Measurements from ENCODE around the gene MAPK7.

MAPK7 gene

DNA sequence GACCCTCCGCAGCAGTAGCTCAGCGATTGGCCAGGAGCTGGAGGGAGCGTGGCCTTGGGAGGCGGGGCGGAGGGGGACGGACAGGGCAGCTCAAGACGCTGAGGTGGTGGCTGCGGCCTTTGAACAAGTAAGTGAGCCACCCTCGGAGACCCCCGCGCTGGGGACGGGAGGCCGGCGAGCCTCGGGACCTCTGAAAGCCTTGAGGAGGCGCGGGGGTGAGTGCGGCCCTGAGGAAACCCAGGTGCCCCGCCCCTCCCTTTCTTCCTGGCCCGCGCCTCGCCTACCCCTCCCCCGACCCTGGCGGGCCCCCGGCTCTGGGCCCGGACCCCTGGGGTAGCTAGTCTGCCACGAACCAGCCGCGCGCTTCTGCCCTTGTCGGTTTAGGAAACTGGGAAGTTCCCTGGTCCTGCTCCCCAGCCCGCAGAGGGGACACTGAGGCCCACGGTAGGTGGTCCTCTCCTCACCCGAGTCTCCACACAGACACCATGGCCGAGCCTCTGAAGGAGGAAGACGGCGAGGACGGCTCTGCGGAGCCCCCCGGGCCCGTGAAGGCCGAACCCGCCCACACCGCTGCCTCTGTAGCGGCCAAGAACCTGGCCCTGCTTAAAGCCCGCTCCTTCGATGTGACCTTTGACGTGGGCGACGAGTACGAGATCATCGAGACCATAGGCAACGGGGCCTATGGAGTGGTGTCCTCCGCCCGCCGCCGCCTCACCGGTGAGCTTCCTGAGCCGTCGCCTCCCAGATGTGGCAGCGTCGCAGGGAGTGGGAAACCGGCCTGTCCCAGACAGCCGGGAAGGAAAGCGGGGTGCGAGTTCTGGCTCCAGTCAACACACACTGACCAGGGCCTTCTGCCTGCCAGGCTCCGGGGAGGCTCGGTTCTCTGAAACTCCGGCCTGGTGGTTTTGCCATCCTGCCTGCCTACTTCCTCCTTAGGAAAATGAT lies at the start of gene MAPK7:
MAPK7 (plus strand) TSS at position 83 of the 945 bp plus-strand sequence; CDS start at position 486, 403 bp downstream.
- TF ChIP-seq GATA2 (IDR thresholded peaks at IDR 0.05; ENCODE audit: low read depth, low read length) (no peak), GATA3 (IDR thresholded peaks at IDR 0.05; ENCODE audit: low read depth, low read length) (no peak)

DNA sequence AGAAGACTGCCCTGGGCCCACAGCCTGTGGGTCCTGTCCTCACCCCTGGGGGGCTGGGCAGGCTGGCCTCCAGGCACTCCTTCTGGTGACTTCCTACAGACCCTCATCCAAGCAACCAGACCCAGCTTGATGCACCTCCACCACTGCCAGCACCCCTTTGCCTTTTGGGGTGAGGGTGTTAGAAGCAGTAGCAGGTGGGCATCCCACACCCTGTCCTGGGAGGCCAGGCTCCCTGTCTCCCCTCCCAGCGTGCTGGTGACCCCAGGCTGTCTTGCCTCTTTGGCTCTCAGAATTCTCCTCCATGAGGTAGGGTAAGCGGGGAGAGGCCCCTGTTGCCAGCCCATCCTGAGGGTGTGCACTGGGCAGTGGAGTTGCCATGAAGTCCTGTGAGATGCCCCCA lies 49.2 kb upstream of the MAPK7 start:
- TF ChIP-seq GATA3 (IDR thresholded peaks at IDR 0.05; ENCODE audit: low read depth, low read length) = no peak

DNA sequence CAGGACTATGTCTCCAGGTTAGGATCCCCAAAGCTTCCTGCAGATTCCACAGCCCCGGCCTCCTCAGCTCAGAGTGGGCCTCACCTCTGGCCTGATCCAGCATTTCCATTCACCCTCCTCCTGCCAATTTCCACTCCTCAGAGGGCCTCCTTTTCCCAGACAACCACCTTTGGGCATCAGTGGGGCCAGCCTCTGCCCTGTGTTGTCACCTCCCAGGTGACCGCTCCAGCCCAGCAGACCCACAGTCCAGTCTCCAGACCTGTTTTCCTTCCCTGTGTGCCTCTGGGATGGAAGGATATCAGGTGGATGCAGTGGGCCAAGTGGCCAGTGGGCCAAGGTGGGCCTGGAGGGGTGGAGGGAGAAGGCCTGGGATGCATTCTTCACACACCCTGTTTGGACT lies 48.5 kb upstream of the MAPK7 start:
- TF ChIP-seq GATA3 (IDR thresholded peaks at IDR 0.05; ENCODE audit: low read depth, low read length) (no peak), GATA2 (IDR thresholded peaks at IDR 0.05; ENCODE audit: low read depth, low read length) (no peak)

DNA sequence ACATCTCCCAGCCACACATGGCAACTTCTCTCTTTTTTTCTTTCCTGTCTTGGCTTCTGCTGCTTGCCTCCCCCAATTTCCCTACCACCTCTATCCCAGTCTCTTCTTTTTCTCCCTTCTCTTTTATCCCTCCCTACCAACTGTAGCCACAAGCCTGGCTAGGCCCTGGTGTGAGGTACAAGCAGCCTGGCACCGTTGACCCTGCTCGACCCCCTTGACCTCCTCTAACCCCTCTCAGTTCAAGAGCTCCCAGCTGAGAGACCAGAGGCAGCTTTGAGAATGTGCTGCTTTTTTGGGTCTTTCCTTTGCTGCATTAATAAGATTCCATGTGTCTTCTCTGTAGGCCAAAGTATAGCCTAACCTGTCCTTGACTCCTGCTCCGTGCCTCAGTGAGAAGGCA lies 48.0 kb upstream of the MAPK7 start:
- TF ChIP-seq GATA2 (IDR thresholded peaks at IDR 0.05; ENCODE audit: low read depth, low read length) = no peak
- TF ChIP-seq GATA3 (IDR thresholded peaks at IDR 0.05; ENCODE audit: low read depth, low read length) = no peak

DNA sequence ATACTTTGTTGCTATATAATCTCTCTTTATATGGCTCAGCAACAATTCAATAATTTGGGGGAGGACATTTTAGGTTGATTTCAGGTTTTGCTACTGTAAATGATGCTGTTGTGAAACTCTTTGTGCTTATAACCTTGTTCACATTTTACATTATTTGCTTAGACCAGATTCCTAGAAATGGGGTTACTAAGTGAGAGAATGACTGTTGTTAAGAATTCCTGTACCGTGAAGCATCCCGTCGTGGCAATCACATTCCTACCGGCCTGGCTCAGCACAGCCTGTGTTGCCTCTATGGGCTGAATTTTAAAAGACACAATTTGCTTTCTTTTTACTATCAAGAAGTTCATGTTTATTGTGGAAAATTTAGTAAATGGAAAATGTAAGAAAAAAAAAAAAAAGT lies 47.2 kb upstream of the MAPK7 start:
- TF ChIP-seq GATA3 (IDR thresholded peaks at IDR 0.05; ENCODE audit: low read depth, low read length) (no peak), GATA2 (IDR thresholded peaks at IDR 0.05; ENCODE audit: low read depth, low read length) (no peak)

DNA sequence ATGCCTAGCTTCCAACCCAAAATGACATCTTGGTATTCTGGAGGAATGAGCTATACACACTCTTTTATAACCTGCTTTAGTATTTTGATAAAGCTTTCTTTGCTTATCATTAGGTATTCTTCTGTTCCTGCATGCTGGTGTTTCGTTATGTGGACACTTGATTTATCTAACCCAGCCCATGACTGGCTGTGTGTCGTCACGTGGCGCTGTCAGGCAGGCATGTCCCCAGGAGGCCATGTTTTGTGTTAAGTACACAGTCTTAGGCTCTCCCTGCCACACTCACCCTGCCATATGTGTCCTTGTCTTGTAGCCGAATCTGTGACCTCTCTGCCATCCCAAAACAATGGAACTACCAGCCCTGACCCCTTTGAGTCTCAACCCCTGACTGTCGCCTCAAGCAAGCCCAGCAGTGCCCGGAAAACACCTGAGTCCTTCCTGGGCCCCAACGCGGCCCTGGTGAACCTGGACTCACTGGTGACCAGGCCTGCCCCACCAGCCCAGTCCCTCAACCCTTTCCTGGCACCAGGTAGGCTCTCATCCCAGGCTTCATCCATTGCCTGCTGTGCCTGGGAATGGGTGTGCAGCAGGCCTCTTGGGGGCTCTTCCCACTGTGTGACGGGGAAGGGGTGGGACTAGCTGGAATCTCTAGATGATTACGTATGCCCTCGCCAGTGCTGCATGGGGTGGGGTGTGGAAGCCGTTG lies 46.6 kb upstream of the MAPK7 start:
- TF ChIP-seq GATA3 (IDR thresholded peaks at IDR 0.05; ENCODE audit: low read depth, low read length) (no peak), GATA2 (IDR thresholded peaks at IDR 0.05; ENCODE audit: low read depth, low read length) (no peak)

DNA sequence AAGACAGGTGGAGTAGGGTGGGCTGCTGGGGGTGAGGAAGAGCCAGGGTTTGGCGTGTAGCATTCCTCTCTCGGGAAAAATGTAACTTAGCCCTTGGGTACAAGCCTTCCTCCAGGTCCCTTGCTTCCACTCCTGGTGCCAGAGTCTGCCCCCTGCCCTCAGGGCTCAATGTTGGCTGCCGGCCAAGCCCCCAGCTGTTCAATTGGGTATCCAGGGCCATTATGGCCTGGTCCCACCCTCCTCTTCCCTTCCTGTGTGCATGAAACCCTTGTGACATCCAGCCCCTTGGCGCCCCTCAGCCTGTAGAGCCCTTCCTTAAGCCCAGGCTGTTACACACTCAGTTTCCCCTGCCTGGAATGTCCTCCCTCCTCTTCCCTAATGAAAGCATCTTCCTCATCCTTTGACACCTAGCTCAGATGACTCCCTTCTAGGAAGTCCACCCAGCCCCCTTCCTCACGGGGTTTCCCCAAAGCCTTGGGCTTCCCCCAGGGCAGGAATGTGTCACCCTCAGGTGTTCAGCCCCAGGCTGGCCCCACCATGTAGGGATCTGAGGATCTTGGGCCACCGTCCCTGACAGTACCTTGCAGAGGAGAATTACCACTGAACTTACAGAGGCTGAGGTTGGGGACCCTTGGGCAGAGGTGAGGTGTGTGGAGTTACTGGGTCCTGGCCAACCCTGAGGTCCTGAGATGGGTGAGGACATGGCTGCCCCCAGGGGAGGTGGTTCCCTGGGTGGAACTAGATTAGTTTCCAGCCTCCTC lies 45.7 kb upstream of the MAPK7 start:
- TF ChIP-seq GATA3 (IDR thresholded peaks at IDR 0.05; ENCODE audit: low read depth, low read length) (no peak), GATA2 (IDR thresholded peaks at IDR 0.05; ENCODE audit: low read depth, low read length) (no peak)

DNA sequence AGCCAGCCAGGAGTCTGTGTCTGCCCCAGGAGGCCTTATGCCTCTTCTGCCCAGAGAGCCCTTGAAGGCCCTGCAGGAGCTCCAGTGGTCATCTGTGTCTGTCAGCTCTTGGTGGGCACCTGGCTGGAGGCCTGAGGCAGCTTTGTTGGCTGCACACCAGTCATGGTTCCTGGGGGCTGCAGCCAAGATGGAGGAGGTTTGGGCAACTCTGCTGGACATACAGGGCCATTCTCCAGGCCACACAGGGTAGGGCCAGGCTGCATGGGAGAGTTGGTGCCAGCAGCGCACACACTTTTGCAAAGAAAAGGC lies 45.2 kb upstream of the MAPK7 start:
- TF ChIP-seq GATA2 (IDR thresholded peaks at IDR 0.05; ENCODE audit: low read depth, low read length) = no peak

DNA sequence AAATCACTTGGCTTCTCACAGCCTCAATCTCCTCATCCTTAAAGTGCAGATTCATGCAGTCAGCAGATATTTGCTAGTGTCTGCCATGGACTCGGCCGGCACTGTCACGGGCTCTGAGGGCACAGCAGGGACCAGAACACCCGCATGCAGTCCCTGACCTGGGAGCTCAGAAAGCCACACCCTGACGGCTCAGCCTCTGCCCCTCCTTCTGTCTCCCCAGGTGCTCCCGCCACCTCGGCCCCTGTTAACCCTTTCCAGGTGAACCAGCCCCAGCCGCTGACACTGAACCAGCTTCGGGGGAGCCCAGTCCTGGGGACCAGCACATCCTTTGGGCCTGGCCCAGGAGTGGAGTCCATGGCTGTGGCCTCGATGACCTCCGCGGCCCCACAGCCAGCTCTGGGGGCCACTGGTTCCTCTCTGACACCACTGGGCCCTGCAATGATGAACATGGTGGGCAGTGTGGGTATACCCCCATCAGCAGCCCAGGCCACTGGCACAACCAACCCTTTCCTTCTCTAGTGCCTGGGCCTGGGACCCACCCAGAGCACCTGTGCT lies 44.5 kb upstream of the MAPK7 start:
- TF ChIP-seq GATA2 (IDR thresholded peaks at IDR 0.05; ENCODE audit: low read depth, low read length) (no peak), GATA3 (IDR thresholded peaks at IDR 0.05; ENCODE audit: low read depth, low read length) (no peak)

DNA sequence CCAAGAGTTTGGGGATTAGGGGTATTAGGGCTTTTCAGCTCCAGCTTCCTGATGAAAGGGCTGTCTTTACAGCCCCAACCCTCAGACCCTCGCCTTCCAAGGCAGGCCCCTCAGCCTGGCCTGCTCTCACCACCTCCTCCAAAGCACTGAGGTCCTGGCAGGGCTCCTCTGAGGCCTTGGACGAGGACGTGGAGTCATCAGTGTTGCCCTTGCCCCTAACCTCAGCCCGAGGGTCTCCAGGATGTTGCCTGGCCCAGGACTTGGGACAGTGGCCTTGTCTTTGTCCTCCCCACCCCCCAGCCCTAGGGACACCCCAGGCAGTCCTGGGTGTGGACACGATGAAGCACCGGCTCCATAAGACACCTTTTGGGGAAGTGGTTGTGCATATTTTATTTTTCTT lies 44.0 kb upstream of the MAPK7 start:
- no peak for TF ChIP-seq GATA3 (IDR thresholded peaks at IDR 0.05; ENCODE audit: low read depth, low read length)
- no peak for TF ChIP-seq GATA2 (IDR thresholded peaks at IDR 0.05; ENCODE audit: low read depth, low read length)

DNA sequence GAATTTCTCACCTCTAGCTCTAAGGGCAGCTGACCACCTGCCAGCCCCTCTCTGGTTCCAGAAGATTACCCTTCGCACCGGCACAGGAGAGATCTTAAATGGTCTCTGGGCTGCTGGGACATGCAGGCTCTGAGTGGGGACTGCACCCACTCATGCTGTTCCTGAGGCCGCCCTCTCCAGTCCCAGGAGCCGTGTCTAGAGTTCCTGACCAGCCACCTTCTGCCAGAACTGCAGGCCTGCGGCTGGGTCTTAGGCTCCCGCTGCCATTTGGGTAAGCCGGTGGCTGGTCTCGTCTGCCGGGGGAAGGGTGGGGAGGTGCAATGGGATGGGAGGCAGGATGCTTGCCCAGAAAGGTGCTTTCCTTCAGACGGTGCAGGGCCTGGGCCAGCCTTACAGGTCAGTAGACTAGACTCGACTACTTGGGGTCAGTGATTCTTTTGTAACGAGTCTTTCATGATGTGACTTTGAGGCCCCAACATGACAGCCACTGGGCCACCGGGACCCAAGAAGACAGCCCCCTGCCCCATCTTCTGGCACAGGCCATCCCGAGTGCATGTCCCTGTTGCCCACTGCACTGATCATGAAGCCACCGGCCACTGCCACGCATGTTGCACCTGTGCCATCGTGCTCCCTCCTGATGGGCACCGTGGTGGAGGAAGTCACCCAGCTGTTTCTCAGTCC lies 42.2 kb upstream of the MAPK7 start:
- TF ChIP-seq GATA2 (IDR thresholded peaks at IDR 0.05; ENCODE audit: low read depth, low read length) (no peak), GATA3 (IDR thresholded peaks at IDR 0.05; ENCODE audit: low read depth, low read length) (no peak)

DNA sequence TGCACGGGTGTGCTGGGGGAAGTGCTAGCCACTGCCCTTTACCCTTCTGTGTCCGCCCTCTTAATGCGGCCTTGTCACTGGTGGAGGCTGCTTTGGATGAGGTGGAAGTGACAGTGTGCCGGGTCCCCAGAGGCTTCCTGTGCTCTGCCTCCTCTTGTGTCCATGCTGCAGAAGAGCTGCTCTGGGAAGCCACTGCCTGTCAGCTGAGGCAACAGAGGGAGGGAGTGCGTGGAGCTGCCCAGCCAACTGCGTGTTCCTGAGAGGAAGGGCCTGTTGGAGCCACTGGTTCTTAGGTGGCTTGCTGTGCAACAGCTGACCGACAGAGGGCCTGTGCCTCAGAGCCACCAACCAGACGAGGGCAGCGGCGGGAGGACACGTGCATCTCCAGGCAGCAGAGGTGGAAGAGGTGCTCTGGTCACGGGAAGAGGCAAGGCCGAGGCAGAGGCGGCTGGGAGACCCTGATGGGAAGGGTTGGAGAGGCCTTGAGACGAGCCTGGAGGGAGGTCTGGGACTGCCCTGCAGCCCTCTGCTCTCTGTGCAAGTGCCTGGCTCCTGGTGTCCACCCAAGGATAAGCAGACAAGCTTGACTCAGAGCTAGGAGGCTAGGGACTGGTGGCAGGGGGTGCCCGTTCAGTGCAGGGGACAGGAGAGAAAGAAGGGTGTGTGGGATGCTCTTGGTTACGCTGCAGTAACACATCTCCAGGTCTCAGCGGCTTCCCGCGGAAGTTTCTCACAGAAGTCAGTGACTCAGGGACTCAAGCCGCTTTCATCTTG lies 41.2 kb upstream of the MAPK7 start:
- TF ChIP-seq GATA2 (IDR thresholded peaks at IDR 0.05; ENCODE audit: low read depth, low read length) (no peak), GATA3 (IDR thresholded peaks at IDR 0.05; ENCODE audit: low read depth, low read length) (no peak)

DNA sequence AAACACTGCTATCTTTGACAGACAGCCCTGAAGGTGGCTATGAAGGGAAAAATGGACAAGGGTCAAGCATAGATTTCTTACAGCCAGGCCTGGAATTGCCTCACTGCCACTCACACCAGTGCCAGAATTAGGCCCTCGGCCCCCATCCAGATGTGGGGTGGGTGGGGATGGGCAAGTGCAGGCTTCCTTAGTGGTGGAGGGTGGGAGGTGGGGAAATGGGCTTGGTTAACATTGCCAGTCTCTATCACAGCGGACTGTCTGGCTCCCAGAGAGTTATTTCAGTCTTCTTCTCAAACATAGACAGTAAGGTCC lies 40.6 kb upstream of the MAPK7 start:
- no peak for TF ChIP-seq GATA2 (IDR thresholded peaks at IDR 0.05; ENCODE audit: low read depth, low read length)
- no peak for TF ChIP-seq GATA3 (IDR thresholded peaks at IDR 0.05; ENCODE audit: low read depth, low read length)
